GM12891 (cell line): ENCODE data around the gene DDX56.

Experiments
- POLR2A ChIP-seq: IDR thresholded peaks from 2 replicates; pipeline ENCODE4 v1.6.1; 2011; ENCODE audit warnings: low read depth, low read length, control low read depth
- POLR2AphosphoS5 ChIP-seq: IDR thresholded peaks from 2 replicates; pipeline ENCODE4 v1.6.1; 2011; ENCODE audit warnings: low read depth, low read length, control low read depth
- POU2F2 ChIP-seq: IDR thresholded peaks from 2 replicates; pipeline ENCODE4 v1.6.1; 2011; ENCODE audit warnings: low read depth, mild to moderate bottlenecking, control low read depth, low read length, moderate library complexity
- TAF1 ChIP-seq: IDR thresholded peaks from 2 replicates; pipeline ENCODE4 v1.6.1; 2011; ENCODE audit warnings: low read depth, low read length, control low read depth

GRCh38 chr7:44590910-44591309 lies 17.2 kb upstream of the DDX56 start:
- no peak for TF ChIP-seq POLR2A
- TF ChIP-seq POLR2AphosphoS5, result no peak
- TF ChIP-seq TAF1, result no peak
- TF ChIP-seq POU2F2, result no peak
